ENCODE data around the gene NEK7.

The NEK7 gene

GRCh38 chr1:198272492-198272891 is 115.7 kb downstream of the NEK7 start:
- no peaks in the 10 kb centered on the region for H3K9me2 ChIP-seq (ENCODE audit: low read depth, low read length)
- H3K36me3 ChIP-seq (ENCODE audit: insufficient read depth, low read length), result no peaks in the 10 kb centered on the region
- no peaks in the 10 kb centered on the region for H3K4me1 ChIP-seq (ENCODE audit: insufficient read depth, low read length, severe bottlenecking)
- H3K4me2 ChIP-seq (ENCODE audit: low read length), result no peak overlapping the region
- H3K9ac ChIP-seq (ENCODE audit: low read length), result no peak overlapping the region
- TF ChIP-seq EZH2 (IDR thresholded peaks at IDR 0.05; ENCODE audit: borderline replicate concordance, low read length), result no peak
- TF ChIP-seq, protein P1, sequence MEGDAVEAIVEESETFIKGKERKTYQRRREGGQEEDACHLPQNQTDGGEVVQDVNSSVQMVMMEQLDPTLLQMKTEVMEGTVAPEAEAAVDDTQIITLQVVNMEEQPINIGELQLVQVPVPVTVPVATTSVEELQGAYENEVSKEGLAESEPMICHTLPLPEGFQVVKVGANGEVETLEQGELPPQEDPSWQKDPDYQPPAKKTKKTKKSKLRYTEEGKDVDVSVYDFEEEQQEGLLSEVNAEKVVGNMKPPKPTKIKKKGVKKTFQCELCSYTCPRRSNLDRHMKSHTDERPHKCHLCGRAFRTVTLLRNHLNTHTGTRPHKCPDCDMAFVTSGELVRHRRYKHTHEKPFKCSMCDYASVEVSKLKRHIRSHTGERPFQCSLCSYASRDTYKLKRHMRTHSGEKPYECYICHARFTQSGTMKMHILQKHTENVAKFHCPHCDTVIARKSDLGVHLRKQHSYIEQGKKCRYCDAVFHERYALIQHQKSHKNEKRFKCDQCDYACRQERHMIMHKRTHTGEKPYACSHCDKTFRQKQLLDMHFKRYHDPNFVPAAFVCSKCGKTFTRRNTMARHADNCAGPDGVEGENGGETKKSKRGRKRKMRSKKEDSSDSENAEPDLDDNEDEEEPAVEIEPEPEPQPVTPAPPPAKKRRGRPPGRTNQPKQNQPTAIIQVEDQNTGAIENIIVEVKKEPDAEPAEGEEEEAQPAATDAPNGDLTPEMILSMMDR (IDR thresholded peaks at IDR 0.05; ENCODE audit: low read length), result no peak
- H3K9me3 ChIP-seq (ENCODE audit: low read length), result no peaks in the 10 kb centered on the region
- H3F3A ChIP-seq (ENCODE audit: insufficient read depth, low read length), result no peaks in the 10 kb centered on the region; the same call in 1 of the 2 replicates
- H3K27me3 ChIP-seq (ENCODE audit: insufficient read depth, low read length), result no peaks in the 10 kb centered on the region
- no peak overlapping the region for H2AFZ ChIP-seq (ENCODE audit: low read length)
- no peak overlapping the region for H3K27ac ChIP-seq (ENCODE audit: low read depth, low read length, poor library complexity, severe bottlenecking)
- H3K79me2 ChIP-seq (ENCODE audit: insufficient read depth, low read length), result no peaks in the 10 kb centered on the region
- no peaks in the 10 kb centered on the region for H4K20me1 ChIP-seq (ENCODE audit: insufficient read depth, low read length)
- no peak overlapping the region for H3K4me3 ChIP-seq (ENCODE audit: low read depth, low read length, poor library complexity, severe bottlenecking)

DNA sequence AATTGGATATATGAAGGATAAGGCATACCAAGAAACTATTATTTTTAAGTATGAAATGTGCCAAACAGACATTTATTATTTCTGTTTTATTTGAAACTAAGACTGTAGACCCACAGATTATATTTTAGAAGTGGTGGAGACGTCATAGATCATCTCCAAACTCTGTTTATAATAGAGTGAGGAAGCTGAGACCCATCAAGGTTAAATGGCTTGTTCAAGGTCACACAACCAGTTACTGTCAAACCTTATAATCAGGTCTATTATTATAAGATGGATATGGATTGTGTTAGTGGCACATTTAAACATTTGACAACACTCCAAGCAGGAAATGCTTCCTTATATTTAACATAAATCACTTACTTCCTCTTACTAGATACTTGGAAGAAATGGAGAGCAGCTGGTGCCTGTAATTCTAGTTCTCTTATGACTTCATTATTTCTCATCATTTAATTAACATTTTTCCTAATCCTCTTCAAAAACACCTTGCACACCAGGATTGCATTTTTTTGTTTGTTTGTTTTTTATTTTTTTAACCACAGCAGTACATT is 117.0 kb downstream of the NEK7 start:
- Histone ChIP-seq H3K36me3 (ENCODE audit: insufficient read depth, low read length) (no peaks in the 10 kb centered on the region), H3F3A (ENCODE audit: insufficient read depth, low read length) (no peaks in the 10 kb centered on the region; the same call in 1 of the 2 replicates), H3K9ac (ENCODE audit: low read length) (no peak overlapping the region), H3K79me2 (ENCODE audit: insufficient read depth, low read length) (no peaks in the 10 kb centered on the region), H3K4me2 (ENCODE audit: low read length) (no peak overlapping the region), H4K20me1 (ENCODE audit: insufficient read depth, low read length) (no peaks in the 10 kb centered on the region), H3K9me3 (ENCODE audit: low read length) (no peaks in the 10 kb centered on the region), H3K27ac (ENCODE audit: low read depth, low read length, poor library complexity, severe bottlenecking) (no peak overlapping the region), H2AFZ (ENCODE audit: low read length) (no peak overlapping the region), H3K4me3 (ENCODE audit: low read depth, low read length, poor library complexity, severe bottlenecking) (no peak overlapping the region), H3K4me1 (ENCODE audit: insufficient read depth, low read length, severe bottlenecking) (no peaks in the 10 kb centered on the region), H3K9me2 (ENCODE audit: low read depth, low read length) (no peaks in the 10 kb centered on the region), H3K27me3 (ENCODE audit: insufficient read depth, low read length) (no peaks in the 10 kb centered on the region)
- TF ChIP-seq, protein P1 (IDR thresholded peaks at IDR 0.05; ENCODE audit: low read length), result no peak
- TF ChIP-seq EZH2 (IDR thresholded peaks at IDR 0.05; ENCODE audit: borderline replicate concordance, low read length), result no peak

- H3K9ac ChIP-seq (ENCODE audit: low read length), result no peak overlapping the region
Measured at GRCh38 chr1:198275597-198275996, 118.8 kb downstream of the NEK7 start.

More at GRCh38 chr1:198275597-198275996, 118.8 kb downstream of the NEK7 start:
- Histone ChIP-seq H3K9me2 (ENCODE audit: low read depth, low read length) (no peaks in the 10 kb centered on the region), H3K27ac (ENCODE audit: low read depth, low read length, poor library complexity, severe bottlenecking) (no peak overlapping the region), H4K20me1 (ENCODE audit: insufficient read depth, low read length) (no peaks in the 10 kb centered on the region), H2AFZ (ENCODE audit: low read length) (no peak overlapping the region), H3K79me2 (ENCODE audit: insufficient read depth, low read length) (no peaks in the 10 kb centered on the region), H3K4me2 (ENCODE audit: low read length) (no peak overlapping the region), H3K27me3 (ENCODE audit: insufficient read depth, low read length) (no peaks in the 10 kb centered on the region), H3K4me3 (ENCODE audit: low read depth, low read length, poor library complexity, severe bottlenecking) (no peak overlapping the region), H3K36me3 (ENCODE audit: insufficient read depth, low read length) (no peaks in the 10 kb centered on the region), H3K4me1 (ENCODE audit: insufficient read depth, low read length, severe bottlenecking) (no peaks in the 10 kb centered on the region), H3K9me3 (ENCODE audit: low read length) (no peaks in the 10 kb centered on the region), H3F3A (ENCODE audit: insufficient read depth, low read length) (no peaks in the 10 kb centered on the region; the same call in 1 of the 2 replicates)
- no peak for TF ChIP-seq EZH2 (IDR thresholded peaks at IDR 0.05; ENCODE audit: borderline replicate concordance, low read length)
- TF ChIP-seq, protein P1 (IDR thresholded peaks at IDR 0.05; ENCODE audit: low read length), result peak; percentile 16; the same call in 1 of the 2 replicates

Measured in OCI-LY1 (cell line).